ENCODE measurements around the gene LTBP1.
"Not testable (repeated sequence)": the region's sequence is repeated elsewhere in the genome, so short reads cannot be mapped to it uniquely, and the experiment has no call there.

The LTBP1 gene

GRCh38 chr2:33441235-33441810, 494.6 kb downstream of the LTBP1 start:
- in situ Hi-C loops (cut with MboI; ENCODE audit: low sequenced_read_pairs), result no loop called here

- in situ Hi-C loops (cut with MboI; ENCODE audit: low sequenced_read_pairs), result not testable (repeated sequence)
Measured at GRCh38 chr2:33442052-33442451, 495.3 kb downstream of the LTBP1 start.

- in situ Hi-C loops (cut with MboI; ENCODE audit: low sequenced_read_pairs), result no loop called here
Measured at GRCh38 chr2:33442528-33443079, 495.9 kb downstream of the LTBP1 start.

- in situ Hi-C loops (cut with MboI; ENCODE audit: low sequenced_read_pairs), result no loop called here
Measured at GRCh38 chr2:33443274-33443829, 496.6 kb downstream of the LTBP1 start.

GRCh38 chr2:33444967-33445366, 498.2 kb downstream of the LTBP1 start:
- in situ Hi-C loops (cut with MboI; ENCODE audit: low sequenced_read_pairs), result no loop called here

GRCh38 chr2:33448220-33448899, 501.6 kb downstream of the LTBP1 start:
- in situ Hi-C loops (cut with MboI; ENCODE audit: low sequenced_read_pairs), result no loop called here

Data from HL-60/S4 treated with phorbol 12-myristate 13-acetate at 8.2 ng/mL for 4 days and 3 days (cell line).